ENCODE measurements around the gene SH3BP5L. TPM values are rescaled to one million over a fixed set of nuclear protein-coding genes. Genes with fewer than 3 reads are reported as not detected.

Gene SH3BP5L
- total and polyA plus RNA-seq, 2 of the 8 experiments (the other 6 are each of a cell fraction or from before 2014, with no cell fraction given), result 20.2 to 28.4 TPM

GRCh38 chr1:248818505-248819374, 7.0 kb downstream of the SH3BP5L start (continued):
- TF ChIP-seq KDM5A (IDR thresholded peaks at IDR 0.05; ENCODE audit: low read length), result no peak
- TF ChIP-seq FOSL1 (IDR thresholded peaks at IDR 0.05; ENCODE audit: insufficient read depth, low read depth, low read length), result no peak
- TF ChIP-seq SAP30 (IDR thresholded peaks at IDR 0.05; ENCODE audit: insufficient read depth, insufficient replicate concordance, low read length), result no peak
- no peak for TF ChIP-seq BACH1 (IDR thresholded peaks at IDR 0.05; ENCODE audit: low read length)
- no peak for TF ChIP-seq MAFK (IDR thresholded peaks at IDR 0.05; ENCODE audit: low read depth, low read length)
- TF ChIP-seq HDAC2 (IDR thresholded peaks at IDR 0.05; ENCODE audit: borderline replicate concordance in 1 of 2, low read depth in 2 of 2, low read length in 2 of 2), result no peak

Measured in H1 (cell line).